GM12878 (cell line): Measurements from ENCODE around the gene PRKCE. TPM values are rescaled to one million over a fixed set of nuclear protein-coding genes. Genes with fewer than 3 reads are reported as not detected.

Experiments used
- CHD2 ChIP-seq: IDR thresholded peaks from 2 replicates; pipeline ENCODE4 v1.6.1; 2011; ENCODE audit warnings: low read depth, low read length, improper control_type of control experiment, borderline replicate concordance
- FOXK2 ChIP-seq: fragments of 450-650 bp; IDR thresholded peaks from 2 replicates; pipeline ENCODE4 v1.6.1; 2017; ENCODE audit warnings: mild to moderate bottlenecking, moderate library complexity
- MTA3 ChIP-seq: IDR thresholded peaks from 2 replicates; pipeline ENCODE4 v1.6.1; 2012; ENCODE audit warnings: low read length, inconsistent platforms, borderline replicate concordance
- MXI1 ChIP-seq: fragments of 150-350 bp; IDR thresholded peaks from 2 replicates; pipeline ENCODE4 v1.6.1; 2011; ENCODE audit warnings: low read depth, mild to moderate bottlenecking, inconsistent platforms, low read length, improper control_type of control experiment
- NBN ChIP-seq: fragments of 450-650 bp; IDR thresholded peaks from 2 replicates; pipeline ENCODE4 v1.6.1; 2016
- NKRF ChIP-seq: fragments of 450-650 bp; conservative IDR thresholded peaks from 2 replicates; pipeline ENCODE4 v1.6.1; 2017; ENCODE audit warnings: mild to moderate bottlenecking, moderate library complexity
- NRF1 ChIP-seq: conservative IDR thresholded peaks from 2 replicates; pipeline ENCODE4 v1.6.1; 2011; ENCODE audit warnings: mild to moderate bottlenecking, low read depth, low read length, improper control_type of control experiment
- SMARCA5 ChIP-seq: fragments of 450-650 bp; IDR thresholded peaks from 2 replicates; pipeline ENCODE4 v1.6.1; 2017; ENCODE audit warnings: mild to moderate bottlenecking
- SRF ChIP-seq, 2 experiments: IDR thresholded peaks; 2 replicates each; pipeline ENCODE4 v1.6.1; 2011; ENCODE audit warnings: low read depth in 2 of 2, low read length in 2 of 2, mild to moderate bottlenecking in 1 of 2, moderate library complexity in 1 of 2
- TBL1XR1 ChIP-seq: IDR thresholded peaks from 2 replicates; pipeline ENCODE4 v1.6.1; 2012; ENCODE audit warnings: low read depth, low read length, improper control_type of control experiment
- TCF3 ChIP-seq: IDR thresholded peaks from 2 replicates; pipeline ENCODE4 v1.6.1; 2012; ENCODE audit warnings: low read depth, mild to moderate bottlenecking, low read length, borderline replicate concordance; ENCODE audit not compliant: insufficient read depth
- ZNF207 ChIP-seq: fragments of 450-650 bp; IDR thresholded peaks from 2 replicates; pipeline ENCODE4 v1.6.1; 2014; ENCODE audit warnings: antibody characterized with exemption, mild to moderate bottlenecking, borderline replicate concordance
- polyA plus RNA-seq, 11 experiments: library from polyadenylated mRNA; depleted of rRNA in 4 of 11; unstranded in 6 of 11; stranded (reverse) in 5 of 11; fragments of >200 nt; fragmentation: Nextera tagmentation in 4 of 11; fragmentation: Illumina TruSeq in 1 of 11; extraction: Ambion mirVana in 4 of 11; extraction: Trizol in 1 of 11; gene quantifications; 1 replicate in 1 of 11; 2 replicates in 10 of 11; pipeline versions ENCODE4 v1.2.1 to v1.2.3, GENCODE V29; 2011 to 2016; ENCODE audit warnings: inconsistent platforms in 2 of 11, missing spikeins in 2 of 11, low read depth in 1 of 11
- total RNA-seq, 4 experiments: library from RNA; depleted of rRNA in 3 of 4; stranded (reverse); fragments of >200 nt in 3 of 4; fragmentation: Illumina TruSeq in 1 of 4; extraction: Trizol in 1 of 4; gene quantifications; 2 replicates each; pipeline versions ENCODE4 v1.2.1 to v1.2.3, GENCODE V29; 2013 to 2021
- TF ChIP-seq, protein P1 (sequence below): fragments of 150-350 bp; IDR thresholded peaks from 2 replicates; pipeline ENCODE4 v1.6.1; 2016; ENCODE audit warnings: low read depth, low read length
- TF ChIP-seq, protein P2 (sequence below): IDR thresholded peaks from 2 replicates; pipeline ENCODE4 v1.6.1; 2012; ENCODE audit warnings: low read depth, low read length, improper control_type of control experiment
- TF ChIP-seq, protein P3 (sequence below): IDR thresholded peaks from 2 replicates; pipeline ENCODE4 v1.6.1; 2012; ENCODE audit warnings: improper control_type of control experiment, low read depth, low read length; ENCODE audit not compliant: insufficient replicate concordance
- TF ChIP-seq, protein P4 (sequence below): fragments of 150-350 bp; IDR thresholded peaks from 2 replicates; pipeline ENCODE4 v1.6.1; 2014; ENCODE audit warnings: mild to moderate bottlenecking, low read depth, low read length

The PRKCE gene
- total and polyA plus RNA-seq, 10 of the 15 experiments (the other 5 are each of a cell fraction or from before 2014, with no cell fraction given) = 2.6 to 28.2 (median 11.3) TPM

- TF ChIP-seq, protein P1, sequence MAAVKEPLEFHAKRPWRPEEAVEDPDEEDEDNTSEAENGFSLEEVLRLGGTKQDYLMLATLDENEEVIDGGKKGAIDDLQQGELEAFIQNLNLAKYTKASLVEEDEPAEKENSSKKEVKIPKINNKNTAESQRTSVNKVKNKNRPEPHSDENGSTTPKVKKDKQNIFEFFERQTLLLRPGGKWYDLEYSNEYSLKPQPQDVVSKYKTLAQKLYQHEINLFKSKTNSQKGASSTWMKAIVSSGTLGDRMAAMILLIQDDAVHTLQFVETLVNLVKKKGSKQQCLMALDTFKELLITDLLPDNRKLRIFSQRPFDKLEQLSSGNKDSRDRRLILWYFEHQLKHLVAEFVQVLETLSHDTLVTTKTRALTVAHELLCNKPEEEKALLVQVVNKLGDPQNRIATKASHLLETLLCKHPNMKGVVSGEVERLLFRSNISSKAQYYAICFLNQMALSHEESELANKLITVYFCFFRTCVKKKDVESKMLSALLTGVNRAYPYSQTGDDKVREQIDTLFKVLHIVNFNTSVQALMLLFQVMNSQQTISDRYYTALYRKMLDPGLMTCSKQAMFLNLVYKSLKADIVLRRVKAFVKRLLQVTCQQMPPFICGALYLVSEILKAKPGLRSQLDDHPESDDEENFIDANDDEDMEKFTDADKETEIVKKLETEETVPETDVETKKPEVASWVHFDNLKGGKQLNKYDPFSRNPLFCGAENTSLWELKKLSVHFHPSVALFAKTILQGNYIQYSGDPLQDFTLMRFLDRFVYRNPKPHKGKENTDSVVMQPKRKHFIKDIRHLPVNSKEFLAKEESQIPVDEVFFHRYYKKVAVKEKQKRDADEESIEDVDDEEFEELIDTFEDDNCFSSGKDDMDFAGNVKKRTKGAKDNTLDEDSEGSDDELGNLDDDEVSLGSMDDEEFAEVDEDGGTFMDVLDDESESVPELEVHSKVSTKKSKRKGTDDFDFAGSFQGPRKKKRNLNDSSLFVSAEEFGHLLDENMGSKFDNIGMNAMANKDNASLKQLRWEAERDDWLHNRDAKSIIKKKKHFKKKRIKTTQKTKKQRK = no peak
- no peak; the same call in 1 of the 2 replicates for TF ChIP-seq NKRF
- TF ChIP-seq ZNF207 = peak; percentile 67
- no peak for TF ChIP-seq TBL1XR1
- TF ChIP-seq TCF3 = peak; percentile 36; the same call in 1 of the 2 replicates
- TF ChIP-seq SMARCA5 = peak; percentile 96
- TF ChIP-seq, protein P2, sequence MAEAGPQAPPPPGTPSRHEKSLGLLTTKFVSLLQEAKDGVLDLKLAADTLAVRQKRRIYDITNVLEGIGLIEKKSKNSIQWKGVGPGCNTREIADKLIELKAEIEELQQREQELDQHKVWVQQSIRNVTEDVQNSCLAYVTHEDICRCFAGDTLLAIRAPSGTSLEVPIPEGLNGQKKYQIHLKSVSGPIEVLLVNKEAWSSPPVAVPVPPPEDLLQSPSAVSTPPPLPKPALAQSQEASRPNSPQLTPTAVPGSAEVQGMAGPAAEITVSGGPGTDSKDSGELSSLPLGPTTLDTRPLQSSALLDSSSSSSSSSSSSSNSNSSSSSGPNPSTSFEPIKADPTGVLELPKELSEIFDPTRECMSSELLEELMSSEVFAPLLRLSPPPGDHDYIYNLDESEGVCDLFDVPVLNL = no peak
- TF ChIP-seq NBN = peak; percentile 97
- peak in 1 of 2 experiments; percentile 37; a peak in 1 of 4 replicates for TF ChIP-seq SRF (IDR thresholded peaks at IDR 0.05; ENCODE audit: low read depth in 2 of 2, low read length in 2 of 2)
- peak; percentile 23; the same call in 1 of the 2 replicates for TF ChIP-seq NRF1
- peak; percentile 41 for TF ChIP-seq MXI1
- TF ChIP-seq, protein P3, sequence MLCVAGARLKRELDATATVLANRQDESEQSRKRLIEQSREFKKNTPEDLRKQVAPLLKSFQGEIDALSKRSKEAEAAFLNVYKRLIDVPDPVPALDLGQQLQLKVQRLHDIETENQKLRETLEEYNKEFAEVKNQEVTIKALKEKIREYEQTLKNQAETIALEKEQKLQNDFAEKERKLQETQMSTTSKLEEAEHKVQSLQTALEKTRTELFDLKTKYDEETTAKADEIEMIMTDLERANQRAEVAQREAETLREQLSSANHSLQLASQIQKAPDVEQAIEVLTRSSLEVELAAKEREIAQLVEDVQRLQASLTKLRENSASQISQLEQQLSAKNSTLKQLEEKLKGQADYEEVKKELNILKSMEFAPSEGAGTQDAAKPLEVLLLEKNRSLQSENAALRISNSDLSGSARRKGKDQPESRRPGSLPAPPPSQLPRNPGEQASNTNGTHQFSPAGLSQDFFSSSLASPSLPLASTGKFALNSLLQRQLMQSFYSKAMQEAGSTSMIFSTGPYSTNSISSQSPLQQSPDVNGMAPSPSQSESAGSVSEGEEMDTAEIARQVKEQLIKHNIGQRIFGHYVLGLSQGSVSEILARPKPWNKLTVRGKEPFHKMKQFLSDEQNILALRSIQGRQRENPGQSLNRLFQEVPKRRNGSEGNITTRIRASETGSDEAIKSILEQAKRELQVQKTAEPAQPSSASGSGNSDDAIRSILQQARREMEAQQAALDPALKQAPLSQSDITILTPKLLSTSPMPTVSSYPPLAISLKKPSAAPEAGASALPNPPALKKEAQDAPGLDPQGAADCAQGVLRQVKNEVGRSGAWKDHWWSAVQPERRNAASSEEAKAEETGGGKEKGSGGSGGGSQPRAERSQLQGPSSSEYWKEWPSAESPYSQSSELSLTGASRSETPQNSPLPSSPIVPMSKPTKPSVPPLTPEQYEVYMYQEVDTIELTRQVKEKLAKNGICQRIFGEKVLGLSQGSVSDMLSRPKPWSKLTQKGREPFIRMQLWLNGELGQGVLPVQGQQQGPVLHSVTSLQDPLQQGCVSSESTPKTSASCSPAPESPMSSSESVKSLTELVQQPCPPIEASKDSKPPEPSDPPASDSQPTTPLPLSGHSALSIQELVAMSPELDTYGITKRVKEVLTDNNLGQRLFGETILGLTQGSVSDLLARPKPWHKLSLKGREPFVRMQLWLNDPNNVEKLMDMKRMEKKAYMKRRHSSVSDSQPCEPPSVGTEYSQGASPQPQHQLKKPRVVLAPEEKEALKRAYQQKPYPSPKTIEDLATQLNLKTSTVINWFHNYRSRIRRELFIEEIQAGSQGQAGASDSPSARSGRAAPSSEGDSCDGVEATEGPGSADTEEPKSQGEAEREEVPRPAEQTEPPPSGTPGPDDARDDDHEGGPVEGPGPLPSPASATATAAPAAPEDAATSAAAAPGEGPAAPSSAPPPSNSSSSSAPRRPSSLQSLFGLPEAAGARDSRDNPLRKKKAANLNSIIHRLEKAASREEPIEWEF = no peak
- TF ChIP-seq FOXK2 = peak; percentile 59
- TF ChIP-seq CHD2 = peak; percentile 31; the same call in 1 of the 2 replicates
- TF ChIP-seq, protein P4, sequence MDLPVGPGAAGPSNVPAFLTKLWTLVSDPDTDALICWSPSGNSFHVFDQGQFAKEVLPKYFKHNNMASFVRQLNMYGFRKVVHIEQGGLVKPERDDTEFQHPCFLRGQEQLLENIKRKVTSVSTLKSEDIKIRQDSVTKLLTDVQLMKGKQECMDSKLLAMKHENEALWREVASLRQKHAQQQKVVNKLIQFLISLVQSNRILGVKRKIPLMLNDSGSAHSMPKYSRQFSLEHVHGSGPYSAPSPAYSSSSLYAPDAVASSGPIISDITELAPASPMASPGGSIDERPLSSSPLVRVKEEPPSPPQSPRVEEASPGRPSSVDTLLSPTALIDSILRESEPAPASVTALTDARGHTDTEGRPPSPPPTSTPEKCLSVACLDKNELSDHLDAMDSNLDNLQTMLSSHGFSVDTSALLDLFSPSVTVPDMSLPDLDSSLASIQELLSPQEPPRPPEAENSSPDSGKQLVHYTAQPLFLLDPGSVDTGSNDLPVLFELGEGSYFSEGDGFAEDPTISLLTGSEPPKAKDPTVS = no peak
- TF ChIP-seq MTA3 = no peak
Observed at GRCh38 chr2:45650851-45651414, 542 bp upstream of the PRKCE start (continued).
